Left lobe of liver (tissue), 2 donors: ENCODE measurements around the gene STAG3. TPM values are rescaled to one million over a fixed set of nuclear protein-coding genes. Genes with fewer than 3 reads are reported as not detected.

Experiments
- ATAC-seq: fragments of 200-7000 bp; cut with Tn5 transposase; one replicate; pipeline ENCODE4 v1.9.1; 2020; ENCODE audit warnings: mild to moderate bottlenecking, moderate library complexity
- DNase-seq: peaks from one replicate; pipeline ENCODE4 v3.0.0-alpha.2; 2020; ENCODE audit warnings: low spot score
- total RNA-seq: library from RNA; stranded (reverse); gene quantifications from one replicate; pipeline ENCODE4 v1.2.1, GENCODE V29; 2021
- donor health status: DM: no; HTN: no; CAD: no; lungs with moderate emphysema.
- donor health status: DM: no; HTN: yes; CAD: no.

The STAG3 gene
- total RNA-seq, 1 donor from 2014 or later: 3.1 TPM

GRCh38 chr7:100153708-100154535, 23.8 kb upstream of the STAG3 start:
- no peak for ATAC-seq

GRCh38 chr7:100154651-100155491, 22.8 kb upstream of the STAG3 start:
- DNase-seq (no peak), ATAC-seq (no peak)

More at GRCh38 chr7:100153708-100154535, 23.8 kb upstream of the STAG3 start:
- no peak for DNase-seq

GRCh38 chr7:100155553-100156317, 22.0 kb upstream of the STAG3 start:
- DNase-seq: no peak
- ATAC-seq: no peak

GRCh38 chr7:100156331-100157068, 21.2 kb upstream of the STAG3 start:
- no peak for DNase-seq
- ATAC-seq: no peak

- ATAC-seq (no peak), DNase-seq (no peak)
These were observed 20.7 kb upstream of the STAG3 start for GRCh38 chr7:100157069-100157333.

- ATAC-seq: peak; percentile 59
- no peak for DNase-seq
These were observed 20.1 kb upstream of the STAG3 start for GRCh38 chr7:100157334-100158228.

GRCh38 chr7:100158229-100159098, 19.3 kb upstream of the STAG3 start, which contains the start of gene TRAPPC14:
TRAPPC14 (minus strand) TSS chr7:100158723; CDS start chr7:100158499, 224 bp downstream.
- DNase-seq (peak; percentile 91), ATAC-seq (peak; percentile 92)

- ATAC-seq (no peak), DNase-seq (no peak)
These were observed 18.6 kb upstream of the STAG3 start for GRCh38 chr7:100159099-100159623.

- no peak for DNase-seq
These were observed 17.7 kb upstream of the STAG3 start for GRCh38 chr7:100160067-100160466.

GRCh38 chr7:100163006-100163531, 14.6 kb upstream of the STAG3 start:
- DNase-seq: no peak
- no peak for ATAC-seq

More at GRCh38 chr7:100160067-100160466, 17.7 kb upstream of the STAG3 start:
- ATAC-seq: no peak

GRCh38 chr7:100163871-100164270, 13.8 kb upstream of the STAG3 start:
- ATAC-seq (peak; percentile 19), DNase-seq (no peak)

- ATAC-seq (no peak), DNase-seq (no peak)
These were observed 11.3 kb upstream of the STAG3 start for GRCh38 chr7:100166317-100166940.

- DNase-seq: no peak
These were observed 10.5 kb upstream of the STAG3 start for GRCh38 chr7:100166970-100167911.

GRCh38 chr7:100167912-100168323, 9.8 kb upstream of the STAG3 start:
- ATAC-seq: peak; percentile 11
- DNase-seq: no peak

More at GRCh38 chr7:100166970-100167911, 10.5 kb upstream of the STAG3 start:
- ATAC-seq: no peak

GRCh38 chr7:100169147-100169850, 8.4 kb upstream of the STAG3 start:
- no peak for ATAC-seq
- DNase-seq: no peak
